Astrocyte (in vitro differentiated cells and primary cell): ENCODE results near the gene HDAC10. TPM values are rescaled to one million over a fixed set of nuclear protein-coding genes. Genes with fewer than 3 reads are reported as not detected.

Source experiments
- DNase-seq: peaks from one replicate; pipeline ENCODE4 v3.0.0-alpha.2; 2010; ENCODE audit warnings: low read depth
- FAIRE-seq: peaks from 2 replicates; lab custom pipeline; 2011; peaks lifted over from hg19 to GRCh38; lab: Jason Lieb, UNC
- H2AFZ ChIP-seq: 2 replicates; pipeline ENCODE4 v1.6.0; 2012; ENCODE audit warnings: low read depth, low read length, inconsistent platforms
- H3K27ac ChIP-seq: 2 replicates; pipeline ENCODE4 v1.5.1; 2011; ENCODE audit warnings: low read depth, low read length, inconsistent platforms
- H3K27me3 ChIP-seq: 2 replicates; pipeline ENCODE4 v1.6.0; 2011; ENCODE audit warnings: low read length, inconsistent platforms; ENCODE audit not compliant: insufficient read depth
- H3K36me3 ChIP-seq: 2 replicates; pipeline ENCODE4 v1.5.1; 2011; ENCODE audit warnings: low read length, inconsistent platforms; ENCODE audit not compliant: insufficient read depth
- H3K4me1 ChIP-seq: 2 replicates; pipeline ENCODE4 v1.5.1; 2011; ENCODE audit warnings: low read length, inconsistent platforms; ENCODE audit not compliant: insufficient read depth
- H3K4me2 ChIP-seq: 2 replicates; pipeline ENCODE4 v1.6.0; 2012; ENCODE audit warnings: low read length, inconsistent platforms
- H3K4me3 ChIP-seq: 2 replicates; pipeline ENCODE4 v1.5.1; 2011; ENCODE audit warnings: low read depth, mild to moderate bottlenecking, low read length, inconsistent platforms; ENCODE audit not compliant: insufficient read depth
- H3K79me2 ChIP-seq: 2 replicates; pipeline ENCODE4 v1.6.0; 2012; ENCODE audit warnings: mild to moderate bottlenecking, low read length, inconsistent platforms; ENCODE audit not compliant: insufficient read depth
- H3K9ac ChIP-seq: 2 replicates; pipeline ENCODE4 v1.6.0; 2012; ENCODE audit warnings: mild to moderate bottlenecking, low read length, inconsistent platforms
- H3K9me3 ChIP-seq: 2 replicates; pipeline ENCODE4 v1.5.1; 2012; ENCODE audit warnings: low read depth, mild to moderate bottlenecking, low read length, inconsistent platforms; ENCODE audit not compliant: insufficient read depth
- H4K20me1 ChIP-seq: 2 replicates; pipeline ENCODE4 v1.6.0; 2012; ENCODE audit warnings: low read length, inconsistent platforms; ENCODE audit not compliant: insufficient read depth
- H3K27ac Mint-ChIP-seq: one replicate; pipeline ENCODE4 v1.8.0; 2021; ENCODE audit warnings: mild to moderate bottlenecking, mixed read lengths; ENCODE audit not compliant: unreplicated experiment
- H3K27me3 Mint-ChIP-seq: one replicate; pipeline ENCODE4 v1.8.0; 2021; ENCODE audit warnings: low read depth, mixed read lengths; ENCODE audit not compliant: unreplicated experiment
- H3K36me3 Mint-ChIP-seq: one replicate; pipeline ENCODE4 v1.8.0; 2021; ENCODE audit warnings: low read depth, mixed read lengths; ENCODE audit not compliant: unreplicated experiment
- H3K4me1 Mint-ChIP-seq: one replicate; pipeline ENCODE4 v1.8.0; 2021; ENCODE audit warnings: low read depth, mixed read lengths; ENCODE audit not compliant: unreplicated experiment
- H3K4me3 Mint-ChIP-seq: one replicate; pipeline ENCODE4 v1.8.0; 2021; ENCODE audit warnings: mild to moderate bottlenecking, moderate library complexity, mixed read lengths; ENCODE audit not compliant: unreplicated experiment
- H3K9me3 Mint-ChIP-seq: one replicate; pipeline ENCODE4 v1.8.0; 2021; ENCODE audit warnings: mild to moderate bottlenecking, mixed read lengths; ENCODE audit not compliant: unreplicated experiment
- CTCF ChIP-seq: IDR thresholded peaks from 2 replicates; pipeline ENCODE4 v1.5.1; 2011; ENCODE audit warnings: low read depth, mild to moderate bottlenecking, inconsistent platforms, low read length, moderate library complexity; ENCODE audit not compliant: insufficient read depth
- EZH2 ChIP-seq: IDR thresholded peaks from 2 replicates; pipeline ENCODE4 v1.6.1; 2012; ENCODE audit warnings: mild to moderate bottlenecking, low read length, inconsistent platforms; ENCODE audit not compliant: insufficient read depth
- total RNA-seq: library from RNA; stranded (reverse); gene quantifications from 2 replicates; pipeline ENCODE4 v1.2.1, GENCODE V29; 2021

The HDAC10 gene
- total RNA-seq, 1 donor from 2014 or later: 46.5 TPM

- Mint-ChIP-seq H3K4me1 (no peaks in the 10 kb centered on the region), H3K4me3 (peak overlapping the region; percentile 28), H3K27me3 (no peaks in the 10 kb centered on the region), H3K36me3 (peaks cover 14% of the 10 kb centered on the region), H3K9me3 (no peaks in the 10 kb centered on the region), H3K27ac (no peak overlapping the region)
- H3K27ac ChIP-seq: no peak overlapping the region
- FAIRE-seq (no peak), DNase-seq (no peak)
- H3K4me3 ChIP-seq: no peak overlapping the region
- no peak overlapping the region for H2AFZ ChIP-seq
- no peaks in the 10 kb centered on the region for H3K27me3 ChIP-seq
- H3K4me1 ChIP-seq: peaks cover 13% of the 10 kb centered on the region
- no peaks in the 10 kb centered on the region for H3K9me3 ChIP-seq
- H3K9ac ChIP-seq: no peak overlapping the region
- peaks cover 11% of the 10 kb centered on the region for H3K36me3 ChIP-seq
- no peak overlapping the region for H3K4me2 ChIP-seq
- TF ChIP-seq EZH2: no peak
- TF ChIP-seq CTCF: no peak
- peaks cover 54% of the 10 kb centered on the region for H3K79me2 ChIP-seq
- H4K20me1 ChIP-seq: peaks cover 60% of the 10 kb centered on the region
These were observed 47.8 kb downstream of the HDAC10 start for GRCh38 chr22:50203288-50203687.

- peak overlapping the region; percentile 88 for H3K4me3 Mint-ChIP-seq
- Histone ChIP-seq H3K27me3 (no peaks in the 10 kb centered on the region), H3K79me2 (peaks cover 54% of the 10 kb centered on the region), H3K36me3 (peaks cover 9% of the 10 kb centered on the region), H3K4me3 (peak overlapping the region; percentile 66), H3K27ac (no peak overlapping the region), H3K4me1 (peaks cover 13% of the 10 kb centered on the region), H4K20me1 (peaks cover 52% of the 10 kb centered on the region), H2AFZ (no peak overlapping the region), H3K4me2 (peak overlapping the region; percentile 97), H3K9me3 (no peaks in the 10 kb centered on the region), H3K9ac (peak overlapping the region; percentile 79)
- H3K4me1 Mint-ChIP-seq: no peaks in the 10 kb centered on the region
- no peak for FAIRE-seq
- no peak for TF ChIP-seq EZH2
- TF ChIP-seq CTCF: no peak
- H3K36me3 Mint-ChIP-seq: peaks cover 14% of the 10 kb centered on the region
- H3K27me3 Mint-ChIP-seq: no peaks in the 10 kb centered on the region
- H3K27ac Mint-ChIP-seq: peak overlapping the region; percentile 42
- H3K9me3 Mint-ChIP-seq: no peaks in the 10 kb centered on the region
- no peak for DNase-seq
These were observed 48.9 kb downstream of the HDAC10 start for GRCh38 chr22:50202130-50202666.
